HG02938 (cell line): ENCODE data around the gene CERS6.

Source experiments
- ATAC-seq: cut with Tn5 transposase; IDR thresholded peaks from one replicate; pipeline ENCODE4 v1.9.1; 2021; ENCODE audit warnings: mild to moderate bottlenecking, moderate library complexity; ENCODE audit not compliant: unreplicated experiment

CERS6 gene

GRCh38 chr2:168819050-168819715 lies 363.1 kb downstream of the CERS6 start:
- ATAC-seq: no peak

DNA sequence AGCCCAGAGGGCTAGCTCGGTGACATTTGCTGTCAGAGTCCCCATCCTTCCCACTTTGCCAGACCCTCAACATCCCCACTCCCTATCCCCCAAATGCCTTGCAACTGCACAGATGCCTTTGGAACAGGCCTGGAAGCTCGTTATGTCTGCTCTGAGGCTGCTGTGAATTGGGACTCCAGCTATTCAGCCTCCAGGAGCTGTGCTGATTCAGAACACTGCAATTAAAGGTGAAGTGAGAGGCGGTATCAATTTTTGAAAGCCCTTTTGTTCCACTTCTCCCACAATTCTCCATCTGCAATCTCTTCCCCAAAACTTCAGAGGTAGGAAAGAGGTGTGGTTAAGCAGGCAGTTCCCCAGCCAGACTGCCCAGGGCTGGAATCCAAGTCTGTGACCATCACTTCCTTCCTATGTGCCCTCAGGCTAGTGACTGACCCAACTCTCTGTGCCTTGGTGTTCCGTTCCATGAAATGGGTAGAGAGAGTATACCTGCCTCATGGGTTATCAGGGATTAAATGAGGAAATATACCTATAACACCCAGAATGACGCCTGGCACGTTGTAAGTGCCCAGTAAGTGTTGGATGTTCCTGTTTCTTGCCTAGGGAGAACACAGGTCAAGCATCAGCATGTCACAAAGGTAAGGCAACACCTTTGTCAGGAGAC lies 363.9 kb downstream of the CERS6 start:
- no peak for ATAC-seq

- no peak for ATAC-seq
These were observed 365.5 kb downstream of the CERS6 start for GRCh38 chr2:168821577-168821976.

- no peak for ATAC-seq
These were observed 365.9 kb downstream of the CERS6 start for GRCh38 chr2:168821992-168822391.
